T-helper 2 cell treated with Interferon-gamma antibody and Interleukin-4, amounts not matched to agents 100 ng/mL and 5 ng/mL, for 36 hours (primary cell): Measurements from ENCODE around the gene LMF1. TPM values are rescaled to one million over a fixed set of nuclear protein-coding genes. Genes with fewer than 3 reads are reported as not detected.

Experiments used
- intact Hi-C: fragments of 100-400 bp; cut with micrococcal nuclease; formaldehyde crosslinking; loops from one replicate; pipeline ENCODE4 v1.15.1; 2023
- total RNA-seq: library from RNA; stranded (reverse); gene quantifications from 2 replicates; pipeline ENCODE4 v1.2.3, GENCODE V29; 2022

The LMF1 gene
- total RNA-seq, 1 donor from 2014 or later, result 19.4 TPM

- intact Hi-C loops, result loop anchor here (5.0 kb wide), 1 partner anchor 242 kb away; no protein-coding TSS in a partner anchor
These were observed 155.8 kb downstream of the LMF1 start for GRCh38 chr16:814974-815373.

- intact Hi-C loops, result loop anchor here (2.0 to 5.0 kb wide), 2 partner anchors 243 to 289 kb away; no protein-coding TSS in a partner anchor
These were observed 156.8 kb downstream of the LMF1 start for GRCh38 chr16:813916-814412.

GRCh38 chr16:813204-813915 lies 157.4 kb downstream of the LMF1 start:
- intact Hi-C loops, result loop anchor here (2.0 to 5.0 kb wide), 2 partner anchors 244 to 289 kb away; no protein-coding TSS in a partner anchor

- intact Hi-C loops, result no loop called here
These were observed 162.7 kb downstream of the LMF1 start for GRCh38 chr16:808085-808386.

GRCh38 chr16:807347-808084 lies 163.3 kb downstream of the LMF1 start:
- intact Hi-C loops, result loop anchor here (1.0 kb wide), 1 partner anchor 19 kb away; the partner anchor contains the start of genes CHTF18 and RPUSD1

GRCh38 chr16:805474-805873 lies 165.3 kb downstream of the LMF1 start:
- intact Hi-C loops, result no loop called here

- intact Hi-C loops, result no loop called here
These were observed 166.4 kb downstream of the LMF1 start for GRCh38 chr16:804193-805048.

- intact Hi-C loops, result no loop called here
These were observed 167.1 kb downstream of the LMF1 start for GRCh38 chr16:803754-804080.

Other genes with a start within 250 kb of the LMF1 start
- 25.9 and 26.1 TPM in 2 replicates for gene ANTKMT, start 249.8 kb downstream of the LMF1 start, total RNA-seq
- 4.3 and 5.4 TPM in 2 replicates for gene CCDC78, start 244.5 kb downstream of the LMF1 start, total RNA-seq
- 5.9 and 8.5 TPM in 2 replicates for gene HAGHL, start 243.9 kb downstream of the LMF1 start, total RNA-seq
- 35.4 and 37.6 TPM in 2 replicates for gene CIAO3, start 230.0 kb downstream of the LMF1 start, total RNA-seq
- gene MSLN, start 210.2 kb downstream of the LMF1 start, total RNA-seq, result 0.18 TPM in 1 of 2 replicates, not detected in the other
- gene RPUSD1, start 182.6 kb downstream of the LMF1 start, total RNA-seq, result 34.8 TPM in 2 replicates
- 97.4 and 101 TPM in 2 replicates for gene CHTF18, start 182.4 kb downstream of the LMF1 start, total RNA-seq
- gene GNG13, start 170.2 kb downstream of the LMF1 start, total RNA-seq, result not detected in 2 replicates
- gene SOX8, start 10.8 kb upstream of the LMF1 start, total RNA-seq, result 0.11 TPM in 1 of 2 replicates, not detected in the other
- not detected in 2 replicates for gene SSTR5, start 101.8 kb upstream of the LMF1 start, total RNA-seq
- not detected in 2 replicates for gene C1QTNF8, start 125.3 kb upstream of the LMF1 start, total RNA-seq
- gene CACNA1H, start 182.1 kb upstream of the LMF1 start, total RNA-seq, result 0.32 and 0.66 TPM in 2 replicates